H1 (cell line): ENCODE measurements around the gene UNC5B. TPM values are rescaled to one million over a fixed set of nuclear protein-coding genes. Genes with fewer than 3 reads are reported as not detected.

Source experiments
- CREB1 ChIP-seq: IDR thresholded peaks from 2 replicates; pipeline ENCODE4 v1.6.1; 2012; ENCODE audit warnings: inconsistent platforms
- EGR1 ChIP-seq: IDR thresholded peaks from 2 replicates; pipeline ENCODE4 v1.6.1; 2011; ENCODE audit warnings: low read depth, low read length, borderline replicate concordance
- RFX5 ChIP-seq: IDR thresholded peaks from 2 replicates; pipeline ENCODE4 v1.6.1; 2011; ENCODE audit warnings: low read depth, low read length, improper control_type of control experiment, borderline replicate concordance
- SP1 ChIP-seq: IDR thresholded peaks from 2 replicates; pipeline ENCODE4 v1.6.1; 2011; ENCODE audit warnings: low read depth, low read length
- polyA plus RNA-seq, 7 experiments: library from polyadenylated mRNA; depleted of rRNA in 3 of 7; stranded (reverse) in 5 of 7; unstranded in 2 of 7; fragments of >200 nt in 5 of 7; fragments of 200-250 nt in 2 of 7; gene quantifications; 1 replicate in 5 of 7; 2 replicates in 1 of 7; 4 replicates in 1 of 7; pipeline versions ENCODE4 v1.2.1 to v1.2.3, GENCODE V29; 2011 to 2013; ENCODE audit warnings: missing spikeins in 2 of 7, mixed read lengths in 2 of 7
- total RNA-seq: library from RNA; stranded (reverse); fragmentation: NEBNext Ultra II Directional; extraction: Animal tissue kit (Norgen Biotek cat#: 25700); gene quantifications from 2 replicates; pipeline ENCODE4 v1.2.1, GENCODE V29; 2021

UNC5B gene
- total and polyA plus RNA-seq, 2 of the 8 experiments (the other 6 are each of a cell fraction or from before 2014, with no cell fraction given) = 27.9 to 31.8 TPM

DNA sequence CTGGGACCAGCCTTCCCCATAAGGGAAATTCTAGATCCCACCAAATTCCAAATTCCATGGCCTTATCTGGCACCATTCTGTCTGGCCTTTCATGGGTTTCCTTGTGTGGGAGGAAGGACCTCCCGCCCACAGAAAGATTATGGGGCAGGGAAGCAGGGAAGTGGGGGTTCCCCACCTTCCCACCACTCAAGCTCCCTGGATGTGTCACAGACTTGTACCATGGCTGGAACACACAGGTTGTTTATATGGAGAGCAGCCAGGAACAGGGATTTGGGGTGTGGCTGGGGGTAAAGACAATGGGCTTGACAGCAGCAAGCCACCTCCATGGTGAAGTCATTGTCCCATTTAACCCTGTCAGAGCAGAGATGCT lies 18.3 kb downstream of the UNC5B start (continued):
- TF ChIP-seq CREB1 = no peak
- TF ChIP-seq RFX5 = no peak
- TF ChIP-seq EGR1 = no peak
- TF ChIP-seq SP1 = no peak
- TF ChIP-seq, all 59 proteins: peak for 0
